Cardiac fibroblast (primary cell): ENCODE measurements around the gene TSC22D1.

ENCODE experiments used
- DNase-seq, 2 donors: peaks; one replicate each; pipeline versions ENCODE4 v3.0.0 to v3.0.0-alpha.2; 2010; ENCODE audit warnings: low read depth in 2 of 2
- H3K4me3 ChIP-seq, 2 donors: replicated peaks in 1 of 2; 1 replicate in 1 of 2; 2 replicates in 1 of 2; pipeline ENCODE4 v1.5.1; 2011; ENCODE audit warnings: low read depth in 2 of 2, low read length in 2 of 2, mild to moderate bottlenecking in 2 of 2, moderate library complexity in 1 of 2
- CTCF ChIP-seq: IDR thresholded peaks from one replicate; pipeline ENCODE4 v1.5.1; 2011; ENCODE audit warnings: low read depth, mild to moderate bottlenecking, low read length, inconsistent platforms

Gene TSC22D1

DNA sequence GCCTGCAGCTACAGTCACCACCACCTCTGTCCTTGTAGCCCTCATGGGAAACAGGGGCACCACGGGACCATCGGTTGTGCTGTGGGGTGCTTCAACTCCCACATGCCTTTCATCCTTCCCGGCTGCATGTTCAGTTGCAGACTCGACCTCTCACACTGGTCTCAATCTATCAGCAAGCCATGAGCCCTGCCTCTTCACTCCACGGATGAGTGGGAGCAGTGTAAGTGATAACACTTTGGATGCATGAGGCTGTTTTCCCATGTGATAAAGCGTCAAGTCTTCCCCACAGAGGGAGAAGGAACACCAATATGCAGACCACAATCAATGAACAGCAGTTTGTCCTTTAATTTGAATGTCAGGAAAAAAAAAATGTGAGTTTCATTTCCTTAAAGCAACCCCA is 190.3 kb downstream of the TSC22D1 start:
- no peak for TF ChIP-seq CTCF
- DNase-seq: no peak
- H3K4me3 ChIP-seq: no peak overlapping the region

DNA sequence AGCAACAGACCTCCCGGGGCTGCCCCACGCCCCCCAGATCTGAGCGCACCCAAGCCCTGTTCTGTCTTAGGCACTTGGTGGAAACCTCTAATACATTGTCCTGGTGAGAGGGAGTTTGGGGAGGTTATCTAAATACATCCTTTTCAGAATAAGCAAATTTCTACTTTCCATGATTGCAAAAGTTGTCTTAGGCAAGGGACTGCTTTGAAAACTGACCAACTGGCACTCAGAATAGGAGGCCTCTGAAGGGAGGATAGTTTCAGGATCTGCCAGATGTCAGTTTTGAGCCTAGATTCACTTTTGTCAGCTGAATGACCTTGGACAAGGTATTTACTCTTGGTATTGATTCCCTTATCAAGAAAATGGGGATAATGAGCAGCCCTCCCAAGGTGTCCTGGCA is 190.7 kb downstream of the TSC22D1 start:
- no peak for DNase-seq
- no peak overlapping the region for H3K4me3 ChIP-seq
- TF ChIP-seq CTCF: no peak

- TF ChIP-seq CTCF: no peak
- H3K4me3 ChIP-seq: no peak overlapping the region
- no peak for DNase-seq
Observed at GRCh38 chr13:44384778-44385177, 191.4 kb downstream of the TSC22D1 start.

- DNase-seq: no peak
Observed at GRCh38 chr13:44383945-44384344, 192.2 kb downstream of the TSC22D1 start.

DNA sequence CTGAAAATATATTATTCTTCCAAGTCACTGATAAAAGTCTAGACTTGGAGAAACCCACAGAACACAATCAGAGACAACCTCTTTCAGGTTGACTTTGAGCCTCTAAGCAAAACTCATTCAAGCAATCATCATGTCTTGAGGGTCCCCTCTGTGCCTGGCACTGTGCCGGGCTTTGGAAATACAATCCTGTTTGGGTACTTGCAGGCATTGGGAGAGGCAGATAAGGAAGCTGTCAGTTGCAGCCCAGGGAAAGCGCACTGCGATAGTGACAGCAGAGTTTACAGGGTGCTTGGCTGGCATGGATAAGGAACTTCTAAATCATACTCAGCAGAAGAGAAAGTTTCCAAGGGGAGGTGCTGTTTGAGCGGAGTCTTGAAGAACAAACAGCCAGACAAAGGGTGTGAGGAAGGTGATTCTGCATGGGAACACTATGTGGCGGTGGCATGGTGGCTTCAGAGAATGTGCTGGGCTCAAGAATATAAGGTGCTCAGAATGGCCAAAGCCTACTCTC is 193.4 kb downstream of the TSC22D1 start:
- DNase-seq: no peak
- TF ChIP-seq CTCF: no peak
- no peak overlapping the region for H3K4me3 ChIP-seq

More at GRCh38 chr13:44383945-44384344, 192.2 kb downstream of the TSC22D1 start:
- no peak for TF ChIP-seq CTCF
- H3K4me3 ChIP-seq: no peak overlapping the region
